ENCODE results near the gene FOXP1.

The FOXP1 gene

GRCh38 chr3:71069797-71070196 is 513.7 kb downstream of the FOXP1 start:
- DNase-seq (ENCODE audit: insufficient read length, low spot score), result no peak

GRCh38 chr3:71067977-71068654 is 515.4 kb downstream of the FOXP1 start:
- DNase-seq (ENCODE audit: insufficient read length, low spot score), result no peak
- no peak for FAIRE-seq
- TF ChIP-seq POLR2A (IDR thresholded peaks at IDR 0.05; ENCODE audit: low read depth, low read length) (no peak), POLR2AphosphoS5 (IDR thresholded peaks at IDR 0.05; ENCODE audit: low read depth, low read length) (no peak), PAX5 (IDR thresholded peaks at IDR 0.05; ENCODE audit: insufficient read depth, low read length, severe bottlenecking) (no peak), SPI1 (IDR thresholded peaks at IDR 0.05; ENCODE audit: low read depth, low read length) (no peak), TAF1 (IDR thresholded peaks at IDR 0.05; ENCODE audit: low read depth, low read length) (no peak), POU2F2 (IDR thresholded peaks at IDR 0.05; ENCODE audit: low read depth, low read length) (no peak)

More at GRCh38 chr3:71069797-71070196, 513.7 kb downstream of the FOXP1 start:
- TF ChIP-seq PAX5 (IDR thresholded peaks at IDR 0.05; ENCODE audit: insufficient read depth, low read length, severe bottlenecking) (no peak), SPI1 (IDR thresholded peaks at IDR 0.05; ENCODE audit: low read depth, low read length) (no peak), POLR2AphosphoS5 (IDR thresholded peaks at IDR 0.05; ENCODE audit: low read depth, low read length) (no peak), POLR2A (IDR thresholded peaks at IDR 0.05; ENCODE audit: low read depth, low read length) (no peak)
- FAIRE-seq, result no peak

GRCh38 chr3:71066849-71067261 is 516.7 kb downstream of the FOXP1 start:
- TF ChIP-seq SPI1 (IDR thresholded peaks at IDR 0.05; ENCODE audit: low read depth, low read length) (no peak), TAF1 (IDR thresholded peaks at IDR 0.05; ENCODE audit: low read depth, low read length) (no peak), POU2F2 (IDR thresholded peaks at IDR 0.05; ENCODE audit: low read depth, low read length) (no peak), POLR2A (IDR thresholded peaks at IDR 0.05; ENCODE audit: low read depth, low read length) (no peak), POLR2AphosphoS5 (IDR thresholded peaks at IDR 0.05; ENCODE audit: low read depth, low read length) (no peak), PAX5 (IDR thresholded peaks at IDR 0.05; ENCODE audit: insufficient read depth, low read length, severe bottlenecking) (no peak)
- no peak for FAIRE-seq
- DNase-seq (ENCODE audit: insufficient read length, low spot score), result no peak

GRCh38 chr3:71066356-71066755 is 517.2 kb downstream of the FOXP1 start:
- FAIRE-seq (no peak), DNase-seq (ENCODE audit: insufficient read length, low spot score) (no peak)
- 0 out of 2 replicates have a peak, but pooled peaks have one; percentile 31 for TF ChIP-seq POU2F2 (IDR thresholded peaks at IDR 0.05; ENCODE audit: low read depth, low read length)
- peak; percentile 41; the same call in 1 of the 2 replicates for TF ChIP-seq SPI1 (IDR thresholded peaks at IDR 0.05; ENCODE audit: low read depth, low read length)
- TF ChIP-seq TAF1 (IDR thresholded peaks at IDR 0.05; ENCODE audit: low read depth, low read length), result no peak

GRCh38 chr3:71065764-71066013 is 517.8 kb downstream of the FOXP1 start:
- TF ChIP-seq POU2F2 (IDR thresholded peaks at IDR 0.05; ENCODE audit: low read depth, low read length) (no peak), PAX5 (IDR thresholded peaks at IDR 0.05; ENCODE audit: insufficient read depth, low read length, severe bottlenecking) (no peak), POLR2AphosphoS5 (IDR thresholded peaks at IDR 0.05; ENCODE audit: low read depth, low read length) (no peak), POLR2A (IDR thresholded peaks at IDR 0.05; ENCODE audit: low read depth, low read length) (no peak), TAF1 (IDR thresholded peaks at IDR 0.05; ENCODE audit: low read depth, low read length) (no peak), SPI1 (IDR thresholded peaks at IDR 0.05; ENCODE audit: low read depth, low read length) (no peak)
- FAIRE-seq (no peak), DNase-seq (ENCODE audit: insufficient read length, low spot score) (no peak)

- no peak for TF ChIP-seq SPI1 (IDR thresholded peaks at IDR 0.05; ENCODE audit: low read depth, low read length)
- TF ChIP-seq POLR2AphosphoS5 (IDR thresholded peaks at IDR 0.05; ENCODE audit: low read depth, low read length), result no peak
- DNase-seq (ENCODE audit: insufficient read length, low spot score) (no peak), FAIRE-seq (no peak)
Measured at GRCh38 chr3:71064956-71065763, 518.4 kb downstream of the FOXP1 start.

- no peak for DNase-seq (ENCODE audit: insufficient read length, low spot score)
- TF ChIP-seq SPI1 (IDR thresholded peaks at IDR 0.05; ENCODE audit: low read depth, low read length) (no peak), POU2F2 (IDR thresholded peaks at IDR 0.05; ENCODE audit: low read depth, low read length) (no peak), TAF1 (IDR thresholded peaks at IDR 0.05; ENCODE audit: low read depth, low read length) (no peak), POLR2A (IDR thresholded peaks at IDR 0.05; ENCODE audit: low read depth, low read length) (no peak)
- FAIRE-seq, result no peak
Measured at GRCh38 chr3:71064291-71064955, 519.1 kb downstream of the FOXP1 start.

- DNase-seq (ENCODE audit: insufficient read length, low spot score) (no peak), FAIRE-seq (no peak)
- TF ChIP-seq POU2F2 (IDR thresholded peaks at IDR 0.05; ENCODE audit: low read depth, low read length), result no peak
- no peak for TF ChIP-seq PAX5 (IDR thresholded peaks at IDR 0.05; ENCODE audit: insufficient read depth, low read length, severe bottlenecking)
- TF ChIP-seq SPI1 (IDR thresholded peaks at IDR 0.05; ENCODE audit: low read depth, low read length), result no peak
- TF ChIP-seq POLR2A (IDR thresholded peaks at IDR 0.05; ENCODE audit: low read depth, low read length), result no peak
- no peak for TF ChIP-seq TAF1 (IDR thresholded peaks at IDR 0.05; ENCODE audit: low read depth, low read length)
- TF ChIP-seq POLR2AphosphoS5 (IDR thresholded peaks at IDR 0.05; ENCODE audit: low read depth, low read length), result no peak
Measured at GRCh38 chr3:71063773-71064290, 519.7 kb downstream of the FOXP1 start.

- FAIRE-seq (peak; percentile 40), DNase-seq (ENCODE audit: insufficient read length, low spot score) (no peak)
- no peak for TF ChIP-seq SPI1 (IDR thresholded peaks at IDR 0.05; ENCODE audit: low read depth, low read length)
- TF ChIP-seq POLR2A (IDR thresholded peaks at IDR 0.05; ENCODE audit: low read depth, low read length), result no peak
- TF ChIP-seq PAX5 (IDR thresholded peaks at IDR 0.05; ENCODE audit: insufficient read depth, low read length, severe bottlenecking), result no peak
- no peak for TF ChIP-seq POLR2AphosphoS5 (IDR thresholded peaks at IDR 0.05; ENCODE audit: low read depth, low read length)
- TF ChIP-seq TAF1 (IDR thresholded peaks at IDR 0.05; ENCODE audit: low read depth, low read length), result no peak
- TF ChIP-seq POU2F2 (IDR thresholded peaks at IDR 0.05; ENCODE audit: low read depth, low read length), result no peak
Measured at GRCh38 chr3:71062952-71063772, 520.4 kb downstream of the FOXP1 start.
